Colonic mucosa (tissue), 4 donors: ENCODE results near the gene RPL28. TPM values are rescaled to one million over a fixed set of nuclear protein-coding genes. Genes with fewer than 3 reads are reported as not detected.

Source experiments
- DNase-seq: peaks from one replicate; pipeline ENCODE4 v3.0.0-alpha.2; 2020
- H3K27ac ChIP-seq: fragments of 200-600 bp; one replicate; pipeline ENCODE4 v1.8.0; 2021
- H3K27me3 ChIP-seq: fragments of 200-600 bp; one replicate; pipeline ENCODE4 v1.8.0; 2021
- H3K36me3 ChIP-seq: fragments of 200-600 bp; one replicate; pipeline ENCODE4 v1.8.0; 2021
- H3K4me1 ChIP-seq: fragments of 200-600 bp; one replicate; pipeline ENCODE4 v1.8.0; 2021; ENCODE audit warnings: mild to moderate bottlenecking
- H3K4me3 ChIP-seq: fragments of 200-600 bp; one replicate; pipeline ENCODE4 v1.8.0; 2021
- H3K9ac ChIP-seq, 2 donors: one replicate each; pipeline ENCODE4 v1.7.0; 2013; ENCODE audit warnings: control low read depth in 2 of 2, low read depth in 2 of 2, low read length in 2 of 2
- H3K9me3 ChIP-seq: fragments of 200-600 bp; one replicate; pipeline ENCODE4 v1.8.0; 2021
- CTCF ChIP-seq: fragments of 200-600 bp; IDR thresholded peaks from one replicate; pipeline ENCODE4 v1.8.0; 2022; ENCODE audit warnings: antibody characterized with exemption, mild to moderate bottlenecking
- intact Hi-C: fragments of 100-400 bp; cut with DNase I; formaldehyde crosslinking; loops from one replicate; pipeline ENCODE4 v1.14.1; 2022
- total RNA-seq, 2 donors: library from RNA; stranded (reverse); fragmentation: NEBNext Ultra II Directional in 1 of 2; extraction: Animal tissue kit (Norgen Biotek cat#: 25700) in 1 of 2; gene quantifications; one replicate each; pipeline ENCODE4 v1.2.1, GENCODE V29; 2021
- donor health status: healthy.
- donor health status: DM: no; HTN: no; CAD: no.
- donor health status: DM: no; HTN: no; CAD: no.

Gene RPL28
- total RNA-seq, 2 donors from 2014 or later, result 1,447 to 1,819 TPM

- H3K36me3 ChIP-seq, result no peaks in the 10 kb centered on the region
- peaks cover 4% of the 10 kb centered on the region for H3K4me1 ChIP-seq
- no peak for TF ChIP-seq CTCF
- no peak overlapping the region for H3K9ac ChIP-seq
- no peak overlapping the region for H3K27ac ChIP-seq
- no peak for DNase-seq
- H3K9me3 ChIP-seq, result no peaks in the 10 kb centered on the region
- H3K27me3 ChIP-seq, result peaks cover 53% of the 10 kb centered on the region
- intact Hi-C loops, result no loop called here
- peak overlapping the region; percentile 17 for H3K4me3 ChIP-seq
Measured at GRCh38 chr19:55369653-55370304, 16.0 kb upstream of the RPL28 start.

- peak within 1 kb of the TSS; percentile 17 for H3K4me3 ChIP-seq
- H3K27me3 ChIP-seq, result peaks cover 53% of the 10 kb centered on the region
- H3K4me1 ChIP-seq, result peaks cover 4% of the 10 kb centered on the region
- no peak within 1 kb of the TSS for H3K9ac ChIP-seq
- no peak for TF ChIP-seq CTCF
- H3K27ac ChIP-seq, result no peak within 1 kb of the TSS
- no peaks in the 10 kb centered on the region for H3K36me3 ChIP-seq
- DNase-seq, result no peak
- no peaks in the 10 kb centered on the region for H3K9me3 ChIP-seq
- intact Hi-C loops, result no loop called here
Measured at GRCh38 chr19:55370305-55370988, 15.3 kb upstream of the RPL28 start, which contains the start of gene IL11. Gene IL11, minus strand, starts transcription at chr19:55370463. Its CDS starts 153 bp downstream, at chr19:55370310.

GRCh38 chr19:55372316-55373081, 13.2 kb upstream of the RPL28 start:
- Histone ChIP-seq H3K4me1 (peaks cover 4% of the 10 kb centered on the region), H3K9me3 (no peaks in the 10 kb centered on the region), H3K9ac (no peak overlapping the region), H3K27me3 (peaks cover 53% of the 10 kb centered on the region), H3K27ac (no peak overlapping the region), H3K4me3 (no peak overlapping the region), H3K36me3 (no peaks in the 10 kb centered on the region)
- TF ChIP-seq CTCF, result no peak
- intact Hi-C loops, result no loop called here
- DNase-seq, result no peak

- intact Hi-C loops, result no loop called here
- H3K4me1 ChIP-seq, result peaks cover 4% of the 10 kb centered on the region
- DNase-seq, result no peak
- no peaks in the 10 kb centered on the region for H3K9me3 ChIP-seq
- H3K4me3 ChIP-seq, result no peak overlapping the region
- no peak overlapping the region for H3K27ac ChIP-seq
- no peak overlapping the region for H3K9ac ChIP-seq
- TF ChIP-seq CTCF, result no peak
- no peaks in the 10 kb centered on the region for H3K36me3 ChIP-seq
- H3K27me3 ChIP-seq, result peaks cover 48% of the 10 kb centered on the region
Measured at GRCh38 chr19:55373306-55373992, 12.3 kb upstream of the RPL28 start.
